HepG2 (cell line): ENCODE data around the gene SLC25A25. TPM values are rescaled to one million over a fixed set of nuclear protein-coding genes. Genes with fewer than 3 reads are reported as not detected.

Source experiments
- ARID4A ChIP-seq: sonication (generic); formaldehyde crosslinking; IDR thresholded peaks from 2 replicates; pipeline ENCODE4 v1.5.0; 2020; ENCODE audit warnings: mild to moderate bottlenecking, missing genetic modification reagents, borderline replicate concordance
- ARID5B ChIP-seq: IDR thresholded peaks from 2 replicates; pipeline ENCODE4 v1.4.0; 2020; ENCODE audit warnings: mild to moderate bottlenecking, missing genetic modification reagents
- ATF1 ChIP-seq: IDR thresholded peaks from 2 replicates; pipeline ENCODE4 v1.6.1; 2016; ENCODE audit warnings: mild to moderate bottlenecking, control low read depth
- CBFB ChIP-seq: sonication (generic); formaldehyde crosslinking; IDR thresholded peaks from 2 replicates; pipeline ENCODE4 v1.4.0; 2020; ENCODE audit warnings: missing genetic modification reagents
- CENPBD1 ChIP-seq: sonication (generic); formaldehyde crosslinking; IDR thresholded peaks from 2 replicates; pipeline ENCODE4 v1.8.0; 2022; ENCODE audit warnings: missing genetic modification reagents, low read depth, mild to moderate bottlenecking, borderline replicate concordance
- CREM ChIP-seq, 2 experiments: sonication (generic) in 1 of 2; formaldehyde crosslinking in 1 of 2; IDR thresholded peaks; 2 replicates each; pipeline versions ENCODE4 v1.4.0 to v1.6.1; 2016 to 2020; ENCODE audit warnings: antibody characterized with exemption in 1 of 2, mild to moderate bottlenecking in 1 of 2, missing genetic modification reagents in 1 of 2
- IRX3 ChIP-seq: sonication (generic); formaldehyde crosslinking; IDR thresholded peaks from 2 replicates; pipeline ENCODE4 v1.8.1; 2023; ENCODE audit warnings: mild to moderate bottlenecking, low read depth, missing genetic modification reagents, borderline replicate concordance
- KMT2B ChIP-seq: IDR thresholded peaks from 2 replicates; pipeline ENCODE4 v1.6.1; 2016; ENCODE audit warnings: missing genetic modification reagents, missing compliant biosample characterization
- MTF1 ChIP-seq: sonication (generic); formaldehyde crosslinking; IDR thresholded peaks from 2 replicates; pipeline ENCODE4 v1.5.0; 2020; ENCODE audit warnings: missing genetic modification reagents
- NFATC3 ChIP-seq: sonication (generic); formaldehyde crosslinking; IDR thresholded peaks from 2 replicates; pipeline ENCODE4 v1.5.1; 2020; ENCODE audit warnings: mild to moderate bottlenecking, missing genetic modification reagents
- PLSCR1 ChIP-seq: sonication (generic); formaldehyde crosslinking; IDR thresholded peaks from 2 replicates; pipeline ENCODE4 v1.5.0; 2020; ENCODE audit warnings: missing genetic modification reagents, mild to moderate bottlenecking, borderline replicate concordance
- ZFX ChIP-seq: sonication (generic); formaldehyde crosslinking; IDR thresholded peaks from 2 replicates; pipeline ENCODE4 v1.4.0; 2020; ENCODE audit warnings: mild to moderate bottlenecking, low read depth, missing genetic modification reagents, moderate library complexity
- ZNF253 ChIP-seq: sonication (generic); formaldehyde crosslinking; IDR thresholded peaks from 2 replicates; pipeline ENCODE4 v1.8.0; 2022; ENCODE audit warnings: mild to moderate bottlenecking, missing genetic modification reagents, borderline replicate concordance
- ZNF709 ChIP-seq: sonication (generic); formaldehyde crosslinking; IDR thresholded peaks from 2 replicates; pipeline ENCODE4 v1.5.0; 2020; ENCODE audit warnings: mild to moderate bottlenecking, missing genetic modification reagents
- ZNF777 ChIP-seq: sonication (generic); formaldehyde crosslinking; IDR thresholded peaks from 2 replicates; pipeline ENCODE4 v1.4.0; 2020; ENCODE audit warnings: missing genetic modification reagents
- ZNF883 ChIP-seq: sonication (generic); formaldehyde crosslinking; IDR thresholded peaks from 2 replicates; pipeline ENCODE4 v1.5.1; 2020; ENCODE audit warnings: mild to moderate bottlenecking, missing genetic modification reagents; ENCODE audit errors: not compliant biosample characterization
- ZSCAN5A ChIP-seq: sonication (generic); formaldehyde crosslinking; IDR thresholded peaks from 2 replicates; pipeline ENCODE4 v1.8.0; 2022; ENCODE audit warnings: mild to moderate bottlenecking, missing genetic modification reagents, borderline replicate concordance
- polyA plus RNA-seq, 8 experiments: library from polyadenylated mRNA; depleted of rRNA in 3 of 8; stranded (reverse) in 7 of 8; unstranded in 1 of 8; fragments of >200 nt; fragmentation: Illumina TruSeq in 4 of 8; extraction: Trizol in 4 of 8; gene quantifications; 2 replicates each; pipeline versions ENCODE4 v1.2.1 to v1.2.3, GENCODE V29; 2011 to 2016; ENCODE audit warnings: low read depth in 4 of 8, missing spikeins in 1 of 8, mixed read lengths in 1 of 8; ENCODE audit not compliant: insufficient read depth in 1 of 8
- total RNA-seq, 5 experiments: library from RNA; depleted of rRNA; stranded (reverse); fragments of >200 nt; fragmentation: Illumina TruSeq; extraction: Trizol; gene quantifications; 2 replicates each; pipeline ENCODE4 v1.2.3, GENCODE V29; 2016; ENCODE audit warnings: low read depth in 1 of 5

SLC25A25 gene
- total and polyA plus RNA-seq, 2 of the 13 experiments (the other 11 are each of a cell fraction or from before 2014, with no cell fraction given) = 10.5 to 24.8 TPM

- no peak for TF ChIP-seq NFATC3 (CRISPR knock-in tag)
- TF ChIP-seq IRX3 (CRISPR knock-in tag) = no peak
- no peak for TF ChIP-seq CENPBD1 (CRISPR knock-in tag)
- TF ChIP-seq ZNF253 (CRISPR knock-in tag) = no peak
- TF ChIP-seq ZNF709 (CRISPR knock-in tag) = no peak
- TF ChIP-seq PLSCR1 (CRISPR knock-in tag) = no peak
- no peak; the same call in 1 of the 2 replicates for TF ChIP-seq ATF1 (CRISPR knock-in tag)
- TF ChIP-seq KMT2B (CRISPR knock-in tag) = no peak
- no peak for TF ChIP-seq ZNF777 (CRISPR knock-in tag)
- no peak for TF ChIP-seq CBFB (CRISPR knock-in tag)
- TF ChIP-seq ZFX (CRISPR knock-in tag) = no peak
- no peak for TF ChIP-seq ZSCAN5A
- peak; percentile 40; the same call in 1 of the 2 replicates for TF ChIP-seq ARID4A
- no peak for TF ChIP-seq MTF1 (CRISPR knock-in tag)
- TF ChIP-seq ARID5B (CRISPR knock-in tag) = peak; percentile 88
- TF ChIP-seq CREM (IDR thresholded peaks at IDR 0.05) = peak; percentile 49; the same call in 1 of the 2 replicates
- TF ChIP-seq CREM (CRISPR knock-in tag; IDR thresholded peaks at IDR 0.05) = no peak
- no peak for TF ChIP-seq ZNF883 (CRISPR knock-in tag)
Measured at GRCh38 chr9:128073253-128073886, 5.3 kb downstream of the SLC25A25 start (continued).
